Measurements from ENCODE around the gene RPE65. TPM values are rescaled to one million over a fixed set of nuclear protein-coding genes. Genes with fewer than 3 reads are reported as not detected.
"Not testable (repeated sequence)": the region's sequence is repeated elsewhere in the genome, so short reads cannot be mapped to it uniquely, and the experiment has no call there.

Gene RPE65
- total RNA-seq (2014; rRNA removed; shearing (Covaris generic)) = not detected in 2 replicates

DNA sequence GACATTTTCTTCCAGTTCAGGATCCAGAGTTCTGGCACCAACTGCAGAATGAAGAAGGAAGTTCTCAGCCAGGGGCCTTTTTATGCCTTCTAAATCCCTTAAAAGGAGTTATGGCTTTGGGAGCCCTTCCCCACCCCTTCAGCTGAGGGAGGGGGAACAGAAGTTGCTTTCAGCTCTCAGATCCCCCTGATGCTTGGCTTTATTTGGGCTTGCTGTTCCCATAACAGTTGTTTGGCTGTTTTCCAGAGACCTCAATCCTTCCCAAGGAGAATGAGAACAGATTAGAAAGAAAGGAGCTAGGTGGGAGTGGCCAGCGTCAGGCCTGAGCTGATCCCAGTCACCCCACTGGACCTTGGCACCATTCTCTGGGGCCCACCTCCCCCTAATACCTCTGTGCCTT, at the start of gene RPE65:
RPE65 (minus strand) TSS at position 54 of the 400 bp plus-strand sequence; CDS start at position 5, 49 bp downstream.
- DNase-seq (ENCODE audit: low read depth) = peak; percentile 64

DNA sequence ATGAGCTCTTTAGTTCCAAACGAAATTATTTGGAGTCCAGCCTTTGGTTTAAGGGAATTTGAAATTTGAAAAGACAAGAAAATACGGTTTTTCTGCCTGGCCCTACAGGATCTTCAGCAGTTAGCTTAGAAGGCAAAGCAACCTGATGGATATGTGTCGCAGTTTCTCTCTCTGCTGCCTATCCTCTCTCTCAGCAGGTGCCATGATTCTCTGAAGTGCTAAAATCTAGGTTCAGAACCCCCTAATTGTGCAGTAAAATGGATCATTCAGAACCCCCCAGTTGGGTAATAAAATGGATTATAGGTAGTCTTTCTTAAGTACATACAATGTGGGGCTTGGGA, 47.6 kb upstream of the RPE65 start:
- no peak for DNase-seq (ENCODE audit: low read depth)

DNA sequence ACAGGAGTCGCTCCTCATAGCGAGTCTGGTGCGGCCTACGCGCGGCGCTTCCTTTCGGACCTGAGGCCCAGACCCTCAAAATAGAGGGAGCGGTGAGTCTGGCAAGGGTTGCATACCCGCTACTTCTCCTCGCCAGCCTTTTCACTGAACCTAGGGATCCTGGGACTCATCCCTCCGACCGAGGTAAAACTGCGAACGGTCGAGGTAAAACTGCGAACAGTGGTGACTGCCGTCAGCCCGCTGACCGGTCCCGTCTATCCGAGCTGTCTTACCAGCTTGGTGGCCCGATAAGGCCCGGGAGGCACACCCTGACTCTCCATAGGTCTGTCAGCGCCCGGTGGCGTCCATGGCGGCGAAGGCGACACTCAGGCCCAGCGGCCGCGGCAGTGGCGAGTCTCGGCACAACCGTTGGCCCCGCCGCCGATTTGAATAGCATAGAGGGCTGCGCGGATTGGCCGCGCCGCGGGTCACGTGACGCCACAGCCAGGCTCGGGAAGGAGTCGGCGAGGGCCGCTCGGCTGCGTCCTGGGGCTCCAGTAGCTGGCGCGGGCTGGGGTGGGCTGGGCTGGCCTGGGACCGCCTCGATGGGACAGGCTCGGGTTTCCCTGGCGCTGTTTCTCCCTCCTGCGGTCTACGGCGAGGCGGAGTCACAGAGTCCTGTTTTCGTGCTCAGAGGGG, 47.1 kb upstream of the RPE65 start, which contains the start of gene DEPDC1:
DEPDC1 (minus strand) TSS at position 403 of the 678 bp plus-strand sequence; CDS start at position 320, 83 bp downstream.
- DNase-seq (ENCODE audit: low read depth) = peak; percentile 96

DNA sequence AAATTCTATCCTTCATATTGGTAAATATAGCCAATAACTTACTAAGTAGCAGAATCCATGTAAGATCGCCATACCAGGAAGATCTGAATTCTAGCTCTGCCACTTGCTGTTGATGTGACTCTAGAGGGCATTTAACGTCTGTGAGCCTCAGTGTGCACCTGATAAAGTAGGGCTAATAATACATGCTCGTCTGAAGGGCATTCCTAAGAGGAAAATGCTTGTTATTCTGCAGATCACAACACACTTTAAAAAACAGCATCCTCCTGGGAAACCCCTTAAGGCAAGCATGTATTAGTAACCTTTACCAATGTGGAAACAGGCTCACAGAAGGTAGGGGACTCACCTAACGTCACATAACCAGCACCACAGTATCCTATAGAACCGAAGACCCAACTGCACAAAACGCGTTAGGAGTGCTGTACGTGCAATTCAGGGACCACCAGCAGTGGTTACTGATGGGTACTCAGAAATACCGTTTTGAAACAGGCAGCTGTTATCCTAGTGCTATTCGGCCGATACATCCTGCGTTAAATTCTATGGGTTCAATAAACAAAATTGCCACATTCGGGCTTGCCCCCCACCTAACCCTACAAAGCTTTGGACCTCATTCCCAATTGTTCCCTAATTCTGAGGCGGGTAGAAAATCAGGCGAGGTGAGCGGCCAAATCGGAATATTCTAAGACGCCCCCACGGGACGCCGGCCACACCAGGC, 46.4 kb upstream of the RPE65 start:
- DNase-seq (ENCODE audit: low read depth) = peak; percentile 21

DNA sequence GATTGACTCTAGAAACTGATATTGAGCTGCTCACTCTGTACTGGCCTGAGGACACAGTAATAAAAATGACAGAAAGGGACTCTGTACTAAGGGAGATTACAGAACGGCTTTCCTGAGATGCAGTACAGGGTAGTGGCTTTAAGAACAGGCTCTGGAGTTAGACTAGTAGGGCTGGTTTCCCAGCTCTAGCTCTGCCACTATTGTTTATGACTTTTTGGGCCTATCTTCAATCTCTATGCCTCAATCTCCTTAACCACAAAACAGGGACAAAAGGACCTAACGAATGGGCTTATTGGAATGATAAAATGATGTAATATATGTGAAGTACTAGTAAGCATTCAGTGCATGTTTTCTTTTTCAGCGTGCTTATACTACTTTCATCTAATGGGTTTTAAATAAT, 45.8 kb upstream of the RPE65 start:
- DNase-seq (ENCODE audit: low read depth) = peak; percentile 23

DNA sequence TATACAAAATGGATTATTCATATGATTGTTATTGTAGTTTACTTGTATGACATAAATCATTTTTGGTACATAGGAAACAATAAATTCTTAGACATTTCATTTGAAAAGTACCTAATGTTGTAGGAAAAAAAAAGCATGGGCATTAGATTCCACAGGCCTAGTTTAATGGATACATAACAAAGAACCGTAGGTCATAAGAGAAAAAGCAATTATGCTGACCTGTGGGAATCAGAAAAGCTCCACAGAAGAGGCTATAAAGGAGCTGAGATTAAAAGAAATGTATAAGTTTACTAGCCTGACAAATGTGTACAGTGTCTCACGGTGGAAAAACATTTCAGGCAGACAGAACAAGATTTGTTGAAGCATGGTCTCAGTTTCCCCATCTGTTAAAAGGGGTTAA, 43.4 kb upstream of the RPE65 start:
- DNase-seq (ENCODE audit: low read depth) = no peak

DNA sequence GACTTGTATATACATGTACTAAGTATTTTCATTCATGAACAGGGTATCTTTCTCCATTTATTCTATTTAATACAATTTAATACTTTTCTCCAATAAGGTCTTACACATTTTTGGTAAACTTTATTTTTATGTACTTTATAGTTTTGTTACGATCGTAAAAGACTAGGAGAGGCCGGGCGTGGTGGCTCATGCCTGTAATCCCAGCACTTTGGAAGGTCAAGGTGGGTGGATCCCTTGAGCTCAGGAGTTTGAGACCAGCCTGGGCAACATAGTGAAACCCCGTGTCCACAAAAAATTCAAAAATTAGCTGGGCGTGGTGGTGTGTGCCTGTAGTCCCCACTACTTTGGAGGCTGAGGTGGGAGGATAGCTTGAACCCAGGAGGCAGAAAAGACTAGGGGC, 42.5 kb upstream of the RPE65 start:
- not testable (repeated sequence) for DNase-seq (ENCODE audit: low read depth)

DNA sequence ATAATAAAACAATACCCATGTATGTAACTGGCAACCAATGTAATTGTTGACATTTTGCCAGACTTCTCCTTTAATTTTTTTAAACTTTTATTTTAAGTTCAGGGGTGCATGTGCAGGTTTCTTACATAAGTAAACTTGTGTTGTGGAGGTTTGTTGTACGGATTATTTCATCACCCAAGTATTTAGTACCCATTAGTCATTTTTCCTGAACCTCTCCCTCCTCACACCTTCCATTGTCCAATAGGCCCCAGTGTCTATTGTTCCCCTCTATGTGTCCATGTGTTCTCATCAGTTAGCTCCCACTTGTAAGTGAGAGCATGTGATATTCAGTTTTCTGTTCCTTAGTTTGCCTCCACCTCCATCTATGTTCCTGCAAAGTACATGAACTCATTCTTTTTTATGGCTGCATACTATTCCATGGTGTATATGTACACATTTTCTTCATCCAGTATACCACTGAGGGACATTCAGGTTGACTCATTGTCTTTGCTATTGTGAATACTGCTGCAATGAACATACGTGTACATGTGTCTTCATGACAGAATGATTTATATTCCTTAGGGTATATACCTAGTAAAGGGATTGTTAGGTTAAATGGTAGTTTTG, 40.4 kb upstream of the RPE65 start:
- DNase-seq (ENCODE audit: low read depth) = no peak

DNA sequence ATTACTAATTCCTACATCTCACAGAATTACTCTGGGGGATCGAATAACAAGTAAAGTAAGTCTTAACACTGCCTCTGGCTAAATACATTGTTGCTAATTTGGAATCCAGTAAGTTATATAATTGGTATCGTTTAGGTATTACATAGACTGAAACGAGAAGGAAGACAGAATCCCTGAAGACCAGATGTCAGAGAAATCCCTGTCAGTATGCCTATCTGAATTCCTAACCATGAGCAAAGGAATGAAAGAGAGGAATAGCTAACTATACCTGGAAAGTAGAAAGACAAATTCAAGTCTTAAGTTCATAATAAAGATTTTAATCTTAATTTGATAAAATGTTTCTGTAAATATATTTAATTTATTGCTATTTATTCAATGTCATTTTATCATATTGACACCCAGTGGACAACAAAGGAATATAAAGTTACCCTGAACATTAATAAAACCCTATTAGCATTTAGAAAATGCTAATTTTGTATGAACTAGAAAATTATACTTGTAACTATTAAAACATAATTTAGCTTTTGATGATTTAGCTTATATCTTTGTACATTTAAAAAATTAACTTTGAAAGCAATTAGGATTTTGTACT, 35.8 kb upstream of the RPE65 start:
- DNase-seq (ENCODE audit: low read depth) = no peak

DNA sequence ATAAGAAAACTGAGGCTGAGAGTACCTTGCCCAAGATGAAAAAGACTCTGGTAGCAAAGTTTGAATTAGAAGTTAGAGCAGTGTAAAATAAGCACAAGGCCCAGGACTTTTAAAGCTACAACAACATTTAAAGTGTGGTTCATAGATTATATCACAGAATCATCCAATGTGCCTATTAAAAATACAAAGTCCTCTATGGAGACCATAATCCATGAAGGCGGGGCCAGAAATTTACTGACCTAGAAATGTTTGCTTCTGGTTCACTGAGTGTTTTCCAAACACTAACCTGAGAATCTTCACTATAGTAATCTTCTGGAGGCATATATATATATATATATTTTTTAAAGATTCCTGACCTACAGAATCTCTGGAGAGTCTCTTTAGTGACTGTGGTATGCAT, 34.9 kb upstream of the RPE65 start:
- DNase-seq (ENCODE audit: low read depth) = no peak

DNA sequence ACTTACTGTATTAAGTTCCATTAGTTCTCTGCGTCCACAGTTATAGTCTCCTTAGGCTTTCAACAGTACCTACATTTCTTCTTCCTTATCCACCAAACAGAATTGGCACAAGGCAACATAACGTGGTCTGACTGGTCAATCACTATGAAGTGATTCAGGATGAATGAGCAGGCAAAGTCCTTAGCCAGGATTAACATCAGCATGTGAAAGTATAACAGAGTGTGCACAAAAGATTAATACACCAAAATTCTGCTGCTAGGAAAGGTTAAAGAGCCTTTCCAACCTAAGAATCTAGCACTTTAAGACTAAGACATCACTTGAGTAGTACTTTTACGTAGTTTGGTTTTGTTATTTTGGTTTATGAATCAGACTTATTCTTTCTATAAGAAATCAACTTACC, 31.3 kb upstream of the RPE65 start:
- no peak for DNase-seq (ENCODE audit: low read depth)

DNA sequence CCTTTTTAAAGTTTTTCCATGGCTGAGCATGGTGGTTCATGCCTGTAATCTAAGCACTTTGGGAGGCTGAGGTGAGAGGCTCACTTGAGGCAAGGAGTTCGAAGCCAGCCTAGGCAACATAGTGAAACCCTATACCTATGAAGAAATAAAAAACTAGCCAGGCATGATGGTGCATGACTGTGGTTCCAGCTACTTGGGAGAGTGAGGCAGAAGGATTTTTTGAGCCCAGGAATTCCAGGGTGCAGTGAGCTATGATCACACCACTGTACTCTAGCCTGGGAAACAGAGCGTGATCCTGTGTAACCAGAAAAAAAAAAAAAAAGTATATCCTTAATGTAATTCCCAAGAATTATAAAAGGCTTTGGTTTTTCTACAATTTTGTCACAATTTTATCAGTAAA, 29.7 kb upstream of the RPE65 start:
- no peak for DNase-seq (ENCODE audit: low read depth)

DNA sequence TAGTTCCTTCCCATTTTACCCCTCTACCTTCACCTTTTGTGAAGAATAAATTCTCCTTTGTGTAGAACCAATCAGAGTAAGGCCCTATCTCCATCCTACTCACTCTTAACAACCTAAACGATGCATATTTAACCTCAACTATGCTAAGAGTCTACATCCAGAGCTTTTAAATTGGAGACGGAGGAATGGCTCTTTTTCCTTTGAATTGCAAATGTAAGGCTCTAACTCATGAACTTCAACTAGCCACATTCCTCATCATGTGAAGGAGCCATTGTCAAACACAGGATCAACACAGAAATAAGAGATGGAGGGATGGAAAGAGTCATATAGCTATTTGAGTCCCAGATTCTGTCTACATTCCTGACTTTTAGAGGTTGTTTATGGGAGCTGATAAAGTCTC, 28.9 kb upstream of the RPE65 start:
- DNase-seq (ENCODE audit: low read depth) = no peak

DNA sequence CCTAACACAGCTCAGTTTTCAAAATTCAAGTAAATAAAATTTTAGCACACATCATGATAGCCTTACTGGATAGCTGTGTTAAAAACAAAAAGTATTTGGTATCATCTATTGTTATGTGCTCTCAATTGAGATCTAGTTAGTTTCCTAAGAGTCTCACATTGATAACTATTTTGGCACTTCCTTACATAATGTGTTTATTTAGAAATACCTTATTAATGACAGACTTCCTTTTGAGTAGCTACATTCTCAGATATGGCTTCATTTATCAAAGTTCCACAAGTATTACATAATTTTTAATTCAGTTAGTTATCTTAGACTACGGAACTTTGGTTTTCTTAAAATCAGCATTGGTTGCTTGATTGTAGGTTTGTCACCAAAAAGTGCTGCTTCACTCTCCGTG, 26.9 kb upstream of the RPE65 start:
- DNase-seq (ENCODE audit: low read depth) = not testable (repeated sequence)

DNA sequence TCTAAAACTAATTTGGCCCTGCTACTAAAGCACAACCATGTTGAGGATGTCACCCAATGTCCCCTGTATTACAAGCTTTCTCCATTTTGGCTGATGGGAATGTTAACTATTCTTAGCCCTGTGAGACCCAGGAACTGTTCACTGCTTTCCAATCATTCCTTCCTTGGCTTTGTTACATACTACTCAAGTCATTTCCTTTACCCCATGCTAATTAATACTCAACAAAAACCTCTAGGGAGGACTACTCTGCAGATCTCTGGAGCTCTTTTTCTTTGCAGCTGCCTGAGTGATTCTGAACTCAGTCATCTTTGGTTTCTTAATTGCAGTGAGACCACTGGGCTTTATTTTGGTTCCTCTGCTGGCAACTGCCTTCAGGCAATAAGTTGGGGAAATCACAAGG, 23.3 kb upstream of the RPE65 start:
- no peak for DNase-seq (ENCODE audit: low read depth)

DNA sequence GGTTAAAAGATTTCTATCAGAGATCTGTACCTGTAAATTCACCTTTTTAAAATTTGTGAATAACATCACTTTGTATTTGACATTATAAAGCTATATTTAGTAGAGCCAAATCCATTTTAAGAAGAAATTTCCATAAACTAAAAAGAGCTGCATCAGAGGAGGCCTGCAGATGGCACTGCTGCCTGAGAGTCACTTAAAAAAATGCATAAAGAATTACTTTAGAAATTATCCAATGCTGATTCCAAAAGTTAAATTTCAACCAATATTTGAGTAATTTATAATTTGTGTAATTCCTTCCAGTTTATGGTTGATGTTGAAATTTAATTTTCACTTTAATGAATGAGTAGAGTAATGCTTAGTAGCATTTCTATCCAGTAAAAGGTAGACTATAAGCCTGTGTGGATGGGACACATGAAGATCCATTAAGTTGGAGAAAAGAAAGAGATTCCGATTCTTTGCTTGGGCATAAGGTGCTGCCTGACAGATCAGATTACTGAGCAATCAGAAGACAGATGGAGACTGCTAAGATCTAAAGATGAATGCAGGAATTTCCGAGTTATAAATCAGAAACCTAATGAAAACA, 20.7 kb upstream of the RPE65 start:
- DNase-seq (ENCODE audit: low read depth) = peak; percentile 18

DNA sequence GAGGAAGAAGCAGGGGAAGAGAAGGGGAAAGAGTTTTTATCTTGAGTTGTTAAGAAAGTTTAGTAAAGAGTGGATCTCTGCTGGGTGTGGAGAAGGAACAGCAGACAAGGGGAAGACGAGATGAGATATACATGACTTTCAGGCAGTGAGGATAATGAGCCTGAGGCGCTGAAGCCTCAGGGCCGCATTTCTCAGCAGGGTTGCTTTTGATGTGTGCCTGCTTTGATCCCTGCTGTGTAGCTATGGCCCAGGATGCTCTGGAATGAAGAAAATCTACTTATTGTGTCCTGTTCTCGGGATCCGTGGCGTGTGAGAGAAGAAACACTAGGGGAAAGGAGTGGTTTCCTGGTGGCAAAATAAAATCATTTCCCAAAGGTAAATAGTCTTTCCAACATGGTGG, 15.1 kb upstream of the RPE65 start:
- DNase-seq (ENCODE audit: low read depth) = no peak

DNA sequence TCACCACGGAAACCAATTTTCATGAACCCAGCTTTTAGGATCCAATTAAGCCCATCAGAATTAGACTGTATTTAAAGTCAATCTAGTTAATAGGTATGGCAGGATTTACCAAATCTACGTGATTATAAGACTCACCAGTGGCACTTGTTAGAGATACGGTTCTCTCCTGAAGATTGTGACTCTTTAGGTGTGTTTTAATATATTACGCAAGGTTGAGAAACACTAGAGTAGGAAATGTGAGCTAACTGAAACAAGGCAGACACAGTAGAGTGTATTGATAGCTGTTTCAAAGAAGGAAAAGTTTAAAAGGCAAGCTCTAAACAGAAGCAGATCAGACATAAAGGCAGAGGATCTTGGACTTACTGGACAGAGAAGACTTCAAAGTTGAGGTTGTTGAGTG, 11.2 kb upstream of the RPE65 start:
- no peak for DNase-seq (ENCODE audit: low read depth)

DNA sequence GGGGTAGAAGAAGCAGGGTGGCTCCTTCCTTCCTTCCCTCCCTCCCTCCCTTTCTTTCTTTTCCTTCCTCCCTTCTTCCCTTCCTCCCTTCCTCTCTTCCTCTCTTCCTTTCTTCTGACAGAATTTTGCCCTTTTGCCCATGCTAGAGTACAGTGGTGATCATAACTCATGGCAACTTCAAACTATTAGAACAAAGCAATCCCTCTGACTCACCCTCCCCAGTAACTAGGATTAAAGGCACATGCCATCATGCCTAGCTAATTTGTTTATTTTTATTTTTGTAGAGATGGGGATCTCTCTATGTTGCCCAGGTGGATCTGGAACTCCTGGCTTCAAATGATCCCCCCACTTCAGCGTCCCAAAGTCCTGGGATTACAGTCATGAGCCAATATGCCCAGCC, 10.0 kb upstream of the RPE65 start:
- peak; percentile 80 for DNase-seq (ENCODE audit: low read depth)

DNA sequence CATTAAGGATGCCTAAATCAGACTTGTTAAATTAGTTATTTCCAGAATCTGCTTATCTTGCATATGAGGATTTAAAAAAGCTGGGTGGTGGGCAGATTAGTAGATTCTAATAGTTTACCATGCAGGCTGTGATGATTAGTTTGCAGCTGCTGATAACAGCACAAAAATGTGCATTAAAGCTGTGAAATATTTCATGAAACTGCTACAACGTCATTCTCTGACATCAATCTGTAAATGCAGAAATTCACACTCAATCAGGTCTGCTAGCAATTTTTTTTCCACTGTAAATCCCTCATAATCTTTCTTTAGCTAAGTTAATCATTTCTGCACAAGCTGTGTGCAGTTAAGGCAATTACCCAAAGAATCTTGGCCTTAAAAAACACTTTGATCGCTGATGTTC, 9.3 kb upstream of the RPE65 start:
- no peak for DNase-seq (ENCODE audit: low read depth)

DNA sequence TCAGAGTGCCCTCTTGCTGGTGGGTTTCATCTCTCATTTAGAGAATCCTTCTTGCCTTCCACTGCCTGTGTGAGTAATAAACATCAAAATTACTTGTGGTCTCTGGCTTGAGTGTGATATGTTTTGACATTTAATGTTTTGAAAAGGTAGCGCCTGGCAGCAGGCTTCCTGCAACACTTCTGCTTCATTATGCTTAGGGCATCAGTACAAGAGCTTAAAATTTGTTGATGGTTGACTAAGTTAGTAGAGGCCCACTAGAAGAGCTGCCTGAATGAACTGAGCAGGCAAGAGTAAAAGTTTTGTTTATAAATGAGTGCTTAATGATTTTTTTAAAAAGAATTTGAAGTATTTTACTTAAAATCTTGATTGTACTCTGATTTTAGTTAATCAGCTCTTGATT, 6.4 kb upstream of the RPE65 start:
- DNase-seq (ENCODE audit: low read depth) = peak; percentile 42

DNA sequence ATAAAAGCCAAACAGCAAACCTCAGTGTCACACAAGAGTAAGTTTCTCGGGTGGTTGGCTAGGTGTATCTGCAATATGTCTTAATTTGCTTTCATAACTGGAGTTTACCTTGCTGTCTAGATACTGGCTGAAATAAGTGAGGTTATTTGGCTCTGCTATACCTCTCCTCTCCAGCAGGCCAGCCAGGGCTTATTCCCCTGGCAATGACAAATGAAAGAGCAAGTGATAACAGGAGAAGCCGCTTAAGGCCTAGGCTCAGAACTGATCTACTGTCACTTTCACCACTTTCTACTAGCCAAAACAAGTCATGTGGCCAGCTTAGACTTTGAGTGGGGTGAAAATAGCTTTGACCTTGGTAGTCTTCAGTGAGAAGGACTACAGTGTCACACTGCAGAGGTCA, 4.8 kb upstream of the RPE65 start:
- DNase-seq (ENCODE audit: low read depth) = no peak
